Subcutaneous adipose tissue (tissue), 4 donors: ENCODE results near the gene CYP26C1. TPM values are rescaled to one million over a fixed set of nuclear protein-coding genes. Genes with fewer than 3 reads are reported as not detected.

ENCODE experiments used
- CTCF ChIP-seq: fragments of 450-650 bp; IDR thresholded peaks from one replicate; pipeline ENCODE4 v1.5.1; 2016; ENCODE audit warnings: low read depth, mild to moderate bottlenecking, control low read depth, antibody characterized with exemption, moderate library complexity
- total RNA-seq, 4 donors: library from RNA; depleted of rRNA; stranded (reverse); fragments of >200 nt; gene quantifications; one replicate each; pipeline ENCODE4 v1.1.0, GENCODE V29; 2016

Gene CYP26C1
- under 1 TPM in 2 of 4 donors, not detected in 2; 0.19 to 0.22 TPM for total RNA-seq

GRCh38 chr10:93059975-93060886 is at the start of gene CYP26C1:
Gene CYP26C1, plus strand, starts transcription at chr10:93060798. Its CDS starts 466 bp downstream, at chr10:93061264.
- TF ChIP-seq CTCF, result no peak

GRCh38 chr10:93015722-93016121 is 44.9 kb upstream of the CYP26C1 start:
- no peak for TF ChIP-seq CTCF

DNA sequence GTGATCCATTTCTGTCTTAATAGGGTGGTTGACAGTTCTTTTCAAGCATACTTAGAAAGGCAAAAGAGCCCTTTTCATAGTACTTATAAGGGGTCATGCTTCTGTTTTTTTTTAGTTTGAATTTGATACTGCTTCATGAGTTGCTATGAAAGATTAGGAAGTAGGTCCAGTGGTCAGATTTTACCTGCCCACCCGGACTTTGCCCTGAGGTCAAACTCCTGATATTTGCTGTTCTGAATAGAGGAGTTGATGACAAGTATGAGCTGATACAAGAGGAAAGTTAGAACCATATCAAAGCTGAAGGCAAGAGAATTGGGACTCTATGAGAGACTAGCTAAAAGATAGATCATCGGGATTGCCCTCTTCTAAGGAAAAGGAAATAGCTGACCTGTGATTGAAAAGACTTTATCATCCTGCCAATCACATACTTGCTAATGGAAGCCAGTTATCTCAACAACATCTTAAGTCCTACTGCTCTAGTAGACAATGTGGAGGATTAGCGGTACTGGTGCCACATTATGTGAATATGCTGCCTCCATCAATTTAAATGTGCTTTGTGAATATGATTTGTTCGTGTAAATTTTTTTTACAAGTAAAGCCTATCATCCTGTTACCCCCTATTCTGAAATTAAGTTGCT is 37.5 kb upstream of the CYP26C1 start:
- TF ChIP-seq CTCF, result no peak

GRCh38 chr10:93026072-93026471 is 34.5 kb upstream of the CYP26C1 start:
- no peak for TF ChIP-seq CTCF

DNA sequence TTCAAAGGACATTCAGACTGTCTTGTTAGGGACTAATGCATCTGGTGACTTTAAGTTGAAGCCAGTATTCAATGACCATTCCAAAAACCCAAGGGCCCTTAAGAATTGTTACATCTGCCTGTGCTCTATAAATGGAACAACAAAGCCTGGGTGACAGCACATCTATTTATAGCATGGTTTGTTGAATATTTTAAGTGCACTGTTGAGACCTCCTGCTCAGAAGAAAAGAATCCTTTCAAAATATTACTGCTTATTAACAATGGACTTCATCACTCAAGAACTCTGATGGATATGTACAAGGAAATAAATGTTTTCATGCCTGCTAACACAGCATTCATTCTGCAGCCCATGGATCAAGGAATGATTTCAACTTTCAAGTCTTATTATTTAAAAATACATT is 33.1 kb upstream of the CYP26C1 start:
- TF ChIP-seq CTCF, result no peak

GRCh38 chr10:93028883-93029282 is 31.7 kb upstream of the CYP26C1 start:
- TF ChIP-seq CTCF, result no peak

DNA sequence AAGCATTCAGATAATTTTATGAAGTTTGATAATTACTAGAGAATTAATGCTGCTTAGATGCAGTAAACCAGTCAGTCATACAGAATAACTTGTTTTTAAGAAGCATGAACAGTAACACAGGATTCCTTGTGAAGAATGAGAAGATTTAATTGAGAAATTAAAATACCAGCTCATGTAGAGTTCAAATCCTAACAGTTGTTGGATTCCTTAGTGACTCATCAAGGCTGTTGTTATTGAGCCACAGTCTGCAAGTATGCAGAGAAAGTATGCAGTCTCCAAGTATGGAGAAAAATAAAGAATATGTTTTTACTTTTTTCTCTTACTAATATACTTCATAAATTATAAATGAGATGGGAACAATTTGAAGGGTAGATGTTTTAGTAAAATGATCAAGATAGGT is 30.2 kb upstream of the CYP26C1 start:
- TF ChIP-seq CTCF, result no peak
